NOMO-1 treated with DMSO at 0.1 percent for 48 hours (cell line): Measurements from ENCODE around the gene DIO2.

Experiments
- DNase-seq: peaks from one replicate; lab custom pipeline; 2025; ENCODE audit not compliant: unreplicated experiment; lab: John Stamatoyannopoulos, UW

Gene DIO2

DNA sequence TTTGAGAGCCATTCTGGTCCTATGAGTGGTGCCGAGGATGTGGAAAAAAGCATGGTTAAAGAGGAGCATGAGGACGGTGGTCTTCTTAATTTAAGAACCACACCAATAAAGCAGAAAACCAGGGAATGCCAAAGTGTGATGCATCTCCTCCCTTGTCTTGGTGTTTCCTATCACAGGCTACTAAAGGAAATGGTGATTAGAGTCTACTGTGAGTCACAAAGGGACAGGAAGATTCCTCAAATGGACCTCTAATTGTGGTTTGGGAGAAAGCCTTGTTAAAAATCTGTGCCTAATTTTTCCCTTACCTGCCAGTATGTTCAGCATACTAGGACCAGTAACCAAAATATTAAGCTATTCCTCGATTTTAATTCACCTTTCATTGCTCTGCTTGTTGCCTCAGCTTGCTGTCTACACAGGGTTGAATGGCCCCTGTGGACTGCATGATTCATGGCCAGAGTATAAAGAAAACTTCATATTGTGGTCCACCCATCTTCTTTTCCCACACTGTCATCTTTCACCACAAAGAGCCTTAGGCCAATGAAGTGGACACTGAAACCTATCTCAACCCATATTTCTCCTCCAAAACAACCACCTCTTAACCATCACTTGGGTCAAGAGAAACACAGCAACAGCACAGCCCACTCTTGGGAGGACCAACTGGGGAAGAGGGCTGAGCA is 38.8 kb downstream of the DIO2 start:
- no peak for DNase-seq

DNA sequence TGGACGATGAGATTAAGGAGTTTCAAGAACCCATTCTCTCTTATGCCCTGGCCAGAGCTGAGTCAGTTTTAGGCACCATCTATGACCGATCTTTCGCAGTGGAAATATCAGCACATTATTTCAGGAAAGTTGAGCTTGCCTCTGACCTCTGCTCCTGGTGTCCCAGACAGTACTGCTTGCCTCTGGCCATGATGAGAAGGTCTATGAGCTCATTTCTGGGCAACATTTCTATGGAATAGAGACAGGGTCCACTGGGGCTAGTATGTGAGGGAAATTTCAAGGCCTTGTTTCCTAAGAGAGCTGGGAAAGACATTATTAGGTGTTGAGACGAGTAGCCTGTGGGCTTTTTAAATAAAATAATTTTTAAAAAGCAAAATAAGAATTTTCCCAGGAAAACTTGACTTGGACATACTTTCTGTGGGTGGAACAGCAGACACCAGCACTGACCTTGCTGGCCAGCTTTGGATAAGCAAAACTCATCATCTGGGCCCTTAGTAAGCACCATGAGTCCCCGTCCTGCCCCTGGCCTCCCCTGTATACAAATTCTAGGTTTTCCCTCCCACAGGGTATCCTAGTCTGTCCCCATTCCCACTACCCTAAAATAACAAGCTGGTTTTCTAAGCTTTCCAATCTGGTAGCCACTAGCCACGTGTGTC is 43.4 kb downstream of the DIO2 start:
- no peak for DNase-seq

DNA sequence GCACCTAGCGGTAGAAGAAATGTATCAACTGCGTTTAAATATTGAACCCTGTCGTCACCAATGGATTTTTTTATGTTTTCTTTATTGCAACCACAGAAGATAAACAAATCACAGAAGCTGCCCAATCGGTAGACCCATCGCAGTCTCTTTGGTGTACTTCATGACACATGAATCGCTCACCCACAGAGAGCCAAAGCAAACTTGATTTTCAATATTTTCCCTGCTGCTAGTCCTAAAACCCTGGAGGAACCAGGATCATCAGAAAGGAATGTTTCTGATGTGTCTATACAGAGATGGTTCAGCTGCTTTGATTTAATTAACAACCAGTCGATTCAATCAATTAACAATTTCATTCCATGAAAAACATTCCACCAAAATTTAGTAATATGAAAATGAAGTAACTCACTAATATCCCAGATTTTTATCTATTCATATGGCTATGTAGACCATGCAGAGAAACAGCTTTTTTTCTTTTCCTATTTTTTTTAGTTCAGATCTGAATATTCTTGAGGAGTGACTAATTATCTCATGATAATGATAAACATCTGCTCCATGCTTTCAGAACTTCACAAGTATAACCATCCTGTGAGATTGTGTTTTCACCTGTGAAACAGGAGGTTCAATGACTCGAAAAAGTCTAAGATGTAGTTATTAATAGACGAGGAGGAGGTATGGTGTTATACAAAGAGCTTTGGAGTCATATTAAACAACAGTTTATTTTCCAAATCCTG is 46.1 kb downstream of the DIO2 start:
- no peak for DNase-seq

DNA sequence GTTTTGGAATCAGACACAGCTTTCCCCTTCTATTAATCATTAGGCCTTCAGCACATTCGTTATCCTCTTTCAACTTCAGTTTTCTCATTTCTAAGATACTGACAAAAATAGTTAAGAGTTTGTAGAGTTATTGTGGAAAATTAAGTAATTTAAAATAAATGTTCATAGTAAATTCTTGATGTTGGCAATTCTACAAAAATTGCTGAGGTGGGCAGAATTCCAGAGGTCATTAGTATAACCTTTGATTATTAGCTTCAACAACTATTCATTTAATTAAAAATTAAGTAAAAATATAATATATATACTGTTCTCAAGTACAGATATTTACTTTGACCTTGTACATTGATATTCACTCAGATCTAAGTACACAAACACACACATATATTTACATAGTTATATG is 58.5 kb downstream of the DIO2 start:
- DNase-seq: no peak

DNA sequence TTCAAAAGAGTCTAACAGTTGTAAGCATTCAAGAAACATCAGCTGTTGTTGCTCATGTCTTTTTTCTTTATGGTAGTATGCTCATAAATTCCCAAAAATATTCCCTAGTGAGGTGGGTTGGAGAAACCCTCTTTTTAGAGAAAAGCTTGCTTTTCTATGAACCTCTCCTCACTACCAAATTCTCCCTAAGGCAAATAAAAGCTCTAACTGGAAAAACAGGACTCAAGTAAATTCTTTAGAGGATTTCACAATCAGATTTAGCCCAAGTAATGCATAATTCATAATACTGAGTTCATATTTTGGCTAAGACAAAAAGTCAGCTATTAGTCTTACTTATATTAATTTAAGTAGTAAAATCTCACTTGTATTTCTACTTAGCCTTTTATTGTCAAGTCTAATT is 59.1 kb downstream of the DIO2 start:
- DNase-seq: no peak

DNA sequence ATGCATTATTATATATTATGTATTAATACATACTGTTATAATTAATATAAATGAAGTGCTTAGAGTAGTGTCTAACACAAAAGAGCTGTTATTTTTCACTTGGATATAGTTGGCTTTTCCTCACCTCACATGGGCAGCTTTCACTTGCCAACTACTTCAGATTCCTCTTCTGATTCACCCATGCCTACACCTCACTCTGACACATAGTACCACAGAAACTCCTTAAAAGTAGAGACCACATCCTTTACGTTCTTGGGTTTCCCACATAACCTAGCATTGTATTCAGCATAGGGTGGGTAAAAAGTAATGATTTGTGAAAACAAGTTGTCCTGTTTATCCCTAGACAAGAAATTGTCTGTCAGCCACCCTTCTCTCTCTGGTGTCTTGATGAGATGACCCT is 61.0 kb downstream of the DIO2 start:
- no peak for DNase-seq
